Panc1 (cell line): Measurements from ENCODE around the gene IFITM2. TPM values are rescaled to one million over a fixed set of nuclear protein-coding genes. Genes with fewer than 3 reads are reported as not detected.
"Not testable (repeated sequence)": the region's sequence is repeated elsewhere in the genome, so short reads cannot be mapped to it uniquely, and the experiment has no call there.

Source experiments
- ATAC-seq: fragments of 200-7000 bp; cut with Tn5 transposase; 2 replicates; pipeline ENCODE4 v1.9.1; 2020; ENCODE audit warnings: mild to moderate bottlenecking, moderate library complexity
- BruUV-seq: library from RNA; stranded (reverse); fragments of 400-500 nt; replicated peaks from 2 replicates; lab custom pipeline; 2021; lab: Mats Ljungman, UMichigan
- CTCF ChIA-PET: fragments of 300-600 bp; sonication (Branson Sonifier 250); formaldehyde crosslinking; loops from one replicate; lab custom pipeline; 2022; ENCODE audit warnings: antibody characterized with exemption; lab: Charles Lee
- POLR2A ChIA-PET: fragments of 300-600 bp; sonication (Branson Sonifier 250); formaldehyde crosslinking; loops from one replicate; lab custom pipeline; 2022; ENCODE audit warnings: antibody characterized with exemption; lab: Charles Lee
- DNase-seq: peaks from one replicate; pipeline ENCODE4 v3.0.0-alpha.2; 2010; ENCODE audit warnings: low read depth, low spot score
- H3K27ac ChIP-seq: 2 replicates; pipeline ENCODE4 v1.5.1; 2011; ENCODE audit warnings: mild to moderate bottlenecking, low read length, inconsistent platforms
- H3K27me3 ChIP-seq: fragments of 200-500 bp; sonication (Bioruptor generic); 2 replicates; pipeline ENCODE4 v1.6.0; 2014; ENCODE audit warnings: low read length, inconsistent platforms; ENCODE audit not compliant: control insufficient read depth, insufficient read depth
- H3K36me3 ChIP-seq: fragments of 200-500 bp; sonication (Bioruptor generic); 2 replicates; pipeline ENCODE4 v1.5.1; 2014; ENCODE audit warnings: inconsistent platforms, mild to moderate bottlenecking, low read length, moderate library complexity; ENCODE audit not compliant: control insufficient read depth, insufficient read depth
- H3K4me1 ChIP-seq: 2 replicates; pipeline ENCODE4 v1.5.1; 2011; ENCODE audit warnings: inconsistent platforms, mild to moderate bottlenecking, low read length, moderate library complexity; ENCODE audit not compliant: control insufficient read depth, insufficient read depth
- H3K4me3 ChIP-seq, 2 experiments: 2 replicates each; pipeline ENCODE4 v1.5.1; 2011 to 2012; ENCODE audit warnings: low read depth in 2 of 2, low read length in 2 of 2, mild to moderate bottlenecking in 2 of 2, inconsistent platforms in 1 of 2, moderate library complexity in 1 of 2
- H3K9me3 ChIP-seq: fragments of 200-500 bp; sonication (Bioruptor generic); 2 replicates; pipeline ENCODE4 v1.5.1; 2014; ENCODE audit warnings: low read depth, mild to moderate bottlenecking, inconsistent platforms, low read length, moderate library complexity; ENCODE audit not compliant: control insufficient read depth, insufficient read depth
- CTCF ChIP-seq: fragments of 450-650 bp; IDR thresholded peaks from 2 replicates; pipeline ENCODE4 v1.5.1; 2017; ENCODE audit warnings: mild to moderate bottlenecking
- POLR2AphosphoS5 ChIP-seq: IDR thresholded peaks from 2 replicates; pipeline ENCODE4 v1.6.1; 2012; ENCODE audit warnings: mild to moderate bottlenecking, low read depth, low read length, moderate library complexity
- REST ChIP-seq, 2 experiments: IDR thresholded peaks; 2 replicates each; pipeline ENCODE4 v1.6.1; 2011 to 2012; ENCODE audit warnings: low read depth in 2 of 2, control low read depth in 1 of 2, low read length in 1 of 2, mild to moderate bottlenecking in 1 of 2, moderate library complexity in 1 of 2; ENCODE audit not compliant: insufficient read depth in 1 of 2
- SIN3A ChIP-seq: IDR thresholded peaks from 2 replicates; pipeline ENCODE4 v1.6.1; 2012; ENCODE audit warnings: low read depth, mild to moderate bottlenecking, low read length, moderate library complexity, borderline replicate concordance; ENCODE audit not compliant: insufficient read depth
- TCF7L2 ChIP-seq: IDR thresholded peaks from 2 replicates; pipeline ENCODE4 v1.6.1; 2011; ENCODE audit warnings: mild to moderate bottlenecking, low read depth, low read length, inconsistent platforms
- in situ Hi-C: cut with HindIII; loops from 2 replicates; pipeline ENCODE4 v1.10.0; 2016; ENCODE audit warnings: low sequenced_read_pairs, low pct_unique_long_range_greater_than_20kb
- intact Hi-C: fragments of 100-400 bp; cut with micrococcal nuclease; formaldehyde crosslinking; loops from one replicate; pipeline ENCODE4 v1.10.0; 2022; ENCODE audit not compliant: unreplicated experiment
- total RNA-seq: library from RNA; stranded (reverse); gene quantifications from one replicate; pipeline ENCODE4 v1.2.1, GENCODE V29; 2021; ENCODE audit not compliant: unreplicated experiment

Gene IFITM2
- total RNA-seq, 1 experiment from 2014 or later, result 183 TPM

DNA sequence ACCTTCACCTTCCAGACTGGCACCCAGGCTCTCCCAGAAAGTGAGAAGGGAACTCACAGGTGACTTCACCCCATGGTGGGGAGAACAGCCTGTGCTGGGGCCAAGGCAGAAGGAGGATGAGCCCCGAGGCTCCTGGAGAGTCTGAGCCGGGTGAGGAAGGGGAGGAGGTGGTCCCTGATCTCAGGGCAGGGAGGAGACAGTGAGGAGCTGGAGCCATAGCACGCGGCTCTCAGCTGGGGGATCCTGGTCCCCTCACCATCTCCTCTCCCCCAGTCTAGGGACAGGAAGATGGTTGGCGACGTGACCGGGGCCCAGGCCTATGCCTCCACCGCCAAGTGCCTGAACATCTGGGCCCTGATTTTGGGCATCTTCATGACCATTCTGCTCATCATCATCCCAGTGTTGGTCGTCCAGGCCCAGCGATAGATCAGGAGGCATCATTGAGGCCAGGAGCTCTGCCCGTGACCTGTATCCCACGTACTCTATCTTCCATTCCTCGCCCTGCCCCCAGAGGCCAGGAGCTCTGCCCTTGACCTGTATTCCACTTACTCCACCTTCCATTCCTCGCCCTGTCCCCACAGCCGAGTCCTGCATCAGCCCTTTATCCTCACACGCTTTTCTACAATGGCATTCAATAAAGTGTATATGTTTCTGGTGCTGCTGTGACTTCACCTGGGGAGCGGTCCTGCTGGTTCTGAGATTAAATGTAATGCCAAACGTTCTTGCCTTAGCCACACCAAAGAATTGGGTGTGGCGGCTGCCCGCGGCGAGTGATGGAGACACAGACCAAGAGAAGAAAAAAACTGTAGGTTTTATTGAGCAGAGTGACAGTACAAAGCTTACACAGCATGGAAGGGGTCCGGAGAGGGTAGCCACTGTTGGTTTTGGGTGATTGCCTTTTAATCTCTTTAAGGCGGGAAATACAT, 1.4 kb downstream of the IFITM2 start:
- H3K36me3 ChIP-seq, H3K27me3 ChIP-seq, BruUV-seq, DNase-seq, H3K9me3 ChIP-seq, in situ Hi-C loops: not testable (repeated sequence)
- CTCF ChIA-PET, result interaction anchor here (0.6 kb wide), 1 partner anchor 30 kb away, joined by 3 read pairs; no protein-coding TSS in a partner anchor
- H3K4me1 ChIP-seq, result peaks cover 68% of the 10 kb centered on the region
- POLR2A ChIA-PET, result interaction anchor here (0.6 kb wide), 1 partner anchor 20 kb away, joined by 7 read pairs; no protein-coding TSS in a partner anchor
- H3K4me3 ChIP-seq, result peak overlapping the region; percentile 40 to 49
- intact Hi-C loops, result loop anchor here (5.0 kb wide), 1 partner anchor 48 kb away; no protein-coding TSS in a partner anchor
- peak overlapping the region; percentile 82 for H3K27ac ChIP-seq
- peak; percentile 2; the same call in 1 of the 2 replicates for ATAC-seq

GRCh38 chr11:309979-310572, 2.5 kb downstream of the IFITM2 start:
- H3K9me3 ChIP-seq, H3K27me3 ChIP-seq, H3K36me3 ChIP-seq, in situ Hi-C loops, DNase-seq, BruUV-seq, POLR2A ChIA-PET: not testable (repeated sequence)
- Histone ChIP-seq H3K27ac (peak overlapping the region; percentile 82), H3K4me3 (peak overlapping the region; percentile 20 to 49), H3K4me1 (peaks cover 71% of the 10 kb centered on the region)
- CTCF ChIA-PET, result interaction anchor here (0.6 kb wide), 1 partner anchor 29 kb away, joined by 3 read pairs; no protein-coding TSS in a partner anchor
- intact Hi-C loops, result loop anchor here (5.0 kb wide), 1 partner anchor 47 kb away; no protein-coding TSS in a partner anchor
- ATAC-seq, result peak; percentile 12

- H3K9me3 ChIP-seq, in situ Hi-C loops, intact Hi-C loops, BruUV-seq, CTCF ChIA-PET, H3K27me3 ChIP-seq, H3K36me3 ChIP-seq, DNase-seq: not testable (repeated sequence)
- POLR2A ChIA-PET, result interaction anchor here (0.6 kb wide), 1 partner anchor 99 kb away, joined by 7 read pairs; no protein-coding TSS in a partner anchor
- Histone ChIP-seq H3K4me1 (peaks cover 68% of the 10 kb centered on the region), H3K27ac (peak overlapping the region; percentile 94), H3K4me3 (peak overlapping the region; percentile 27 to 34; a peak in 3 of 4 replicates)
- peak; percentile 52 for ATAC-seq
These were observed 3.6 kb downstream of the IFITM2 start for GRCh38 chr11:311013-311748.

GRCh38 chr11:312092-312816, 4.6 kb downstream of the IFITM2 start:
- intact Hi-C loops (no loop called here), in situ Hi-C loops (no loop called here)
- no peak for ATAC-seq
- DNase-seq, result no peak
- ChIA-PET POLR2A (interaction anchor here (0.5 to 0.6 kb wide), 2 partner anchors 50 to 72 kb away, joined by 3 read pairs; no protein-coding TSS in a partner anchor), CTCF (interaction anchor here (0.6 to 0.9 kb wide), 3 partner anchors 15 to 223 kb away, joined by 3 to 8 read pairs (median 6); no protein-coding TSS in a partner anchor)
- no peaks in the 10 kb centered on the region for H3K9me3 ChIP-seq
- H3K27ac ChIP-seq, result peak overlapping the region; percentile 94
- H3K4me3 ChIP-seq, result peak overlapping the region; percentile 19 to 27
- H3K4me1 ChIP-seq, result peaks cover 68% of the 10 kb centered on the region
- BruUV-seq, result no TSS peak
- no peaks in the 10 kb centered on the region; the same call in 1 of the 2 replicates for H3K27me3 ChIP-seq
- no peaks in the 10 kb centered on the region for H3K36me3 ChIP-seq
- TF ChIP-seq CTCF (no peak), REST (IDR thresholded peaks at IDR 0.05; ENCODE audit: insufficient read depth in 1 of 2, low read depth in 2 of 2, low read length in 1 of 2) (no peak), SIN3A (no peak), TCF7L2 (no peak), POLR2AphosphoS5 (no peak)
